ENCODE measurements around the gene WASL.

GRCh38 chr7:123719197-123719721 lies 29.5 kb downstream of the WASL start:
- TF ChIP-seq POLR2A (IDR thresholded peaks at IDR 0.05; ENCODE audit: insufficient read depth in 1 of 2, low read depth in 2 of 2, low read length in 2 of 2) (no peak), IRF2 (CRISPR knock-in tag; IDR thresholded peaks at IDR 0.05) (no peak), FOSL2 (CRISPR knock-in tag; IDR thresholded peaks at IDR 0.05) (no peak), RNF2 (conservative IDR thresholded peaks at IDR 0.05; ENCODE audit: low read depth) (no peak), FOXM1 (CRISPR knock-in tag; IDR thresholded peaks at IDR 0.05) (no peak), POLR2AphosphoS5 (IDR thresholded peaks at IDR 0.05; ENCODE audit: low read depth, low read length) (no peak), TAF1 (CRISPR knock-in tag; IDR thresholded peaks at IDR 0.05) (no peak), ZBTB33 (CRISPR knock-in tag; IDR thresholded peaks at IDR 0.05) (no peak), MTF2 (CRISPR knock-in tag; IDR thresholded peaks at IDR 0.05; ENCODE audit: borderline replicate concordance) (no peak)
- TF ChIP-seq, protein P1, sequence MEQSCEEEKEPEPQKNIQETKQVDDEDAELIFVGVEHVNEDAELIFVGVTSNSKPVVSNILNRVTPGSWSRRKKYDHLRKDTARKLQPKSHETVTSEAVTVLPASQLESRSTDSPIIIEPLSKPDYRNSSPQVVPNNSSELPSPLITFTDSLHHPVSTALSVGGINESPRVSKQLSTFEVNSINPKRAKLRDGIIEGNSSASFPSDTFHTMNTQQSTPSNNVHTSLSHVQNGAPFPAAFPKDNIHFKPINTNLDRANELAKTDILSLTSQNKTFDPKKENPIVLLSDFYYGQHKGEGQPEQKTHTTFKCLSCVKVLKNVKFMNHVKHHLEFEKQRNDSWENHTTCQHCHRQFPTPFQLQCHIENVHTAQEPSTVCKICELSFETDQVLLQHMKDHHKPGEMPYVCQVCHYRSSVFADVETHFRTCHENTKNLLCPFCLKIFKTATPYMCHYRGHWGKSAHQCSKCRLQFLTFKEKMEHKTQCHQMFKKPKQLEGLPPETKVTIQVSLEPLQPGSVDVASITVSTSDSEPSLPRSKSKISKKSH (CRISPR knock-in tag; IDR thresholded peaks at IDR 0.05; ENCODE audit: borderline replicate concordance), result no peak
